ENCODE data around the gene TSPAN33.
"Not testable (repeated sequence)": the region's sequence is repeated elsewhere in the genome, so short reads cannot be mapped to it uniquely, and the experiment has no call there.

The TSPAN33 gene

GRCh38 chr7:129144095-129144833 lies at the start of gene TSPAN33:
TSS of gene TSPAN33 (plus strand) at chr7:129144707. CDS start at chr7:129144981, 274 bp downstream.
- peak; percentile 32 to 63 (median 41) for DNase-seq (ENCODE audit: low read depth in 2 of 3, low spot score in 1 of 3)

- no peak for DNase-seq (ENCODE audit: low read depth in 2 of 3, low spot score in 1 of 3)
These were observed 49.2 kb upstream of the TSPAN33 start for GRCh38 chr7:129095258-129095657.

- no peak for DNase-seq (ENCODE audit: low read depth in 2 of 3, low spot score in 1 of 3)
These were observed 46.0 kb upstream of the TSPAN33 start for GRCh38 chr7:129098409-129099084.

- DNase-seq (ENCODE audit: low read depth in 2 of 3, low spot score in 1 of 3), result no peak
These were observed 43.7 kb upstream of the TSPAN33 start for GRCh38 chr7:129100827-129101166.

- no peak for DNase-seq (ENCODE audit: low read depth in 2 of 3, low spot score in 1 of 3)
These were observed 42.8 kb upstream of the TSPAN33 start for GRCh38 chr7:129101746-129102145.

- DNase-seq (ENCODE audit: low read depth in 2 of 3, low spot score in 1 of 3), result no peak
These were observed 40.8 kb upstream of the TSPAN33 start for GRCh38 chr7:129103561-129104324.

GRCh38 chr7:129108581-129108980 lies 35.9 kb upstream of the TSPAN33 start:
- no peak for DNase-seq (ENCODE audit: low read depth in 2 of 3, low spot score in 1 of 3)

GRCh38 chr7:129110258-129110981 lies 34.1 kb upstream of the TSPAN33 start:
- no peak for DNase-seq (ENCODE audit: low read depth in 2 of 3, low spot score in 1 of 3)

- DNase-seq (ENCODE audit: low read depth in 2 of 3, low spot score in 1 of 3), result no peak
These were observed 33.5 kb upstream of the TSPAN33 start for GRCh38 chr7:129110982-129111376.

GRCh38 chr7:129115676-129116075 lies 28.8 kb upstream of the TSPAN33 start:
- DNase-seq (ENCODE audit: low read depth in 2 of 3, low spot score in 1 of 3), result no peak

GRCh38 chr7:129118182-129118581 lies 26.3 kb upstream of the TSPAN33 start:
- DNase-seq (ENCODE audit: low read depth in 2 of 3, low spot score in 1 of 3), result no peak

- no peak for DNase-seq (ENCODE audit: low read depth in 2 of 3, low spot score in 1 of 3)
These were observed 25.5 kb upstream of the TSPAN33 start for GRCh38 chr7:129118976-129119375.

- DNase-seq (ENCODE audit: low read depth in 2 of 3, low spot score in 1 of 3), result not testable (repeated sequence)
These were observed 22.9 kb upstream of the TSPAN33 start for GRCh38 chr7:129121501-129122077.

GRCh38 chr7:129122078-129122750 lies 22.3 kb upstream of the TSPAN33 start:
- no peak for DNase-seq (ENCODE audit: low read depth in 2 of 3, low spot score in 1 of 3)

GRCh38 chr7:129122751-129123509 lies 21.6 kb upstream of the TSPAN33 start:
- DNase-seq (ENCODE audit: low read depth in 2 of 3, low spot score in 1 of 3), result peak in 1 of 3 donors; percentile 37

GRCh38 chr7:129123510-129123857 lies 21.0 kb upstream of the TSPAN33 start:
- no peak for DNase-seq (ENCODE audit: low read depth in 2 of 3, low spot score in 1 of 3)

- no peak for DNase-seq (ENCODE audit: low read depth in 2 of 3, low spot score in 1 of 3)
These were observed 18.2 kb upstream of the TSPAN33 start for GRCh38 chr7:129126314-129126713.

GRCh38 chr7:129127154-129127553 lies 17.4 kb upstream of the TSPAN33 start:
- DNase-seq (ENCODE audit: low read depth in 2 of 3, low spot score in 1 of 3), result no peak

GRCh38 chr7:129127601-129128000 lies 16.9 kb upstream of the TSPAN33 start:
- DNase-seq (ENCODE audit: low read depth in 2 of 3, low spot score in 1 of 3), result no peak
